HG02840 (cell line): ENCODE results near the gene ANKZF1.
A peak's percentile ranks its signal among the peaks of the same experiment; 100 is the strongest.
"Not testable (repeated sequence)": the region's sequence is repeated elsewhere in the genome, so short reads cannot be mapped to it uniquely, and the experiment has no call there.

Experiments
- ATAC-seq: cut with Tn5 transposase; IDR thresholded peaks from one replicate; pipeline ENCODE4 v1.9.1; 2021; ENCODE audit warnings: mild to moderate bottlenecking, moderate library complexity, moderate number of reproducible peaks; ENCODE audit not compliant: unreplicated experiment, low FRiP score

The ANKZF1 gene, protein sequence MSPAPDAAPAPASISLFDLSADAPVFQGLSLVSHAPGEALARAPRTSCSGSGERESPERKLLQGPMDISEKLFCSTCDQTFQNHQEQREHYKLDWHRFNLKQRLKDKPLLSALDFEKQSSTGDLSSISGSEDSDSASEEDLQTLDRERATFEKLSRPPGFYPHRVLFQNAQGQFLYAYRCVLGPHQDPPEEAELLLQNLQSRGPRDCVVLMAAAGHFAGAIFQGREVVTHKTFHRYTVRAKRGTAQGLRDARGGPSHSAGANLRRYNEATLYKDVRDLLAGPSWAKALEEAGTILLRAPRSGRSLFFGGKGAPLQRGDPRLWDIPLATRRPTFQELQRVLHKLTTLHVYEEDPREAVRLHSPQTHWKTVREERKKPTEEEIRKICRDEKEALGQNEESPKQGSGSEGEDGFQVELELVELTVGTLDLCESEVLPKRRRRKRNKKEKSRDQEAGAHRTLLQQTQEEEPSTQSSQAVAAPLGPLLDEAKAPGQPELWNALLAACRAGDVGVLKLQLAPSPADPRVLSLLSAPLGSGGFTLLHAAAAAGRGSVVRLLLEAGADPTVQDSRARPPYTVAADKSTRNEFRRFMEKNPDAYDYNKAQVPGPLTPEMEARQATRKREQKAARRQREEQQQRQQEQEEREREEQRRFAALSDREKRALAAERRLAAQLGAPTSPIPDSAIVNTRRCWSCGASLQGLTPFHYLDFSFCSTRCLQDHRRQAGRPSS

DNA sequence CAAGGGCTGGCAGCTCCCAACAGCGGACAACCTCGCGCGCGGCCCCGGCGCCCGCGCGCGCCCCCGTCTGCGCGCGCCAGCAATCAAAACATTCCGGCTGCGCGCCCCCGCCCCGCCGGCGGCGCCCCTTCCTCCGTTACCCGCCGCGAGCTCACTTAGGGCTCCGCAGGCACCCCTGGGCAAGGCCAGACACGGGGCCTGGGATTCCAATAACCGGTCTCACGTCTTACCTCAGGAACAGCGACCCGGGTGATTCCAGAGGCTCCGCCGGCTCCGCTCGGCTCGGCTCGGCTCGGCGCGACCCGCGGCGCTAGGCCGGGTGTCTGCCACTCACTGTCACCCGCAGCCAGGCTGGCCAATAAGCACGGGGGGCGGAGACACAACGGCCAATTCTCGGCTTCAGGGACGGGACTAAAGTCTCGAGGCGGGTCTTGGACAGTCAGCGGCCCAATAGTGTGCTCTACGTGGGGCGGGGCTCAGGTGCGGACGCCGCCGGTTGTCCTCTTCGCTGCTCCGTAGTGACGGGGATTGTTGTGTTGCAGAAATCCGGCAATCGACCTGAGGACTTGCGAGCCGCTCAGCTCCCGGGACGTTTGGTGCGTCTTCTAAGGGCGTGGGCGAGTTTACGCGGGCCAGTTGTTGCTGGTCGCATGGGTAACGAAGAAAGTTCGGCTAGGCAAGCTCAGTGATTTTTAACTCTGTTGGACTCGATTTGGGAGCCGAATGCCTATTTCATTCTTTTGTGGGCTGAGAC lies at the start of gene ANKZF1, which contains the start of gene ATG9A:
Gene ANKZF1, plus strand, starts transcription at position 502 of the 754 bp plus-strand sequence. CDS start 452 bp downstream, outside the sequence.
Gene ATG9A, minus strand, starts transcription at position 332 of the 754 bp plus-strand sequence. CDS start 1,612 bp downstream, outside the sequence.
- ATAC-seq = peak; percentile 98

DNA sequence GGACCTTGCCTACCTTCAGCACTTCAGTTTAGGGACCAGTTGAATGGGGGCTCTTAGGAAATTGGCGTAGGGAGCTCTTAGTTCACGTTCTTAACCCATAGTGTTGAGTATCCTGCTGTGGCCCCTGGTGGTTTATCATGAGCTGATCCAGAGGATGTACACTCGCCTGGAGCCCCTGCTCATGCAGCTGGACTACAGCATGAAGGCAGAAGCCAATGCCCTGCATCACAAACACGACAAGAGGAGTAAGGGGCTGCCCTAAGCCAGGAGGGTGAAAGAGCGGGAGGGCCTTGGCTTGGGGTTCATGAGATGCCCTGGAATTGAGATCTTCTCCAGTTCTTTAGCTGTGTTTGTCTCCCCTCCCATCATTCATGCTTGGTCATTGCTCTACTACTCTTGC lies 48.6 kb upstream of the ANKZF1 start:
- ATAC-seq = no peak

DNA sequence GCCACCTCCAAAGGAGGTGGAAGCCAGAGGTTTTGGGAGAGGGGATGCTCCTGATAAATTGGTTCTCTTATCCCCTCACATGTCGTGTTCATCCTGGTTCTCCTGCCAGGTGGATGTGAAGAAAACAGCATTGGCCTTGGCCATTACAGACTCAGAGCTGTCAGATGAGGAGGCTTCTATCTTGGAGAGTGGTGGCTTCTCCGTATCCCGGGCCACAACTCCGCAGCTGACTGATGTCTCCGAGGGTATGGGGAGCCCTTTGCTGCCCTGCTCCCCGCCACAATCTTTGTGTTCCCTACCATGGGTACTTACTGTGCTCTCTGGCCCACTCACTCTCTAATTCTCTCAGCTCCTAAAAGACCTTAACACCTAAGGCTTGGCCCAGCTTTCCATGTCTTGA lies 48.1 kb upstream of the ANKZF1 start:
- ATAC-seq = no peak

DNA sequence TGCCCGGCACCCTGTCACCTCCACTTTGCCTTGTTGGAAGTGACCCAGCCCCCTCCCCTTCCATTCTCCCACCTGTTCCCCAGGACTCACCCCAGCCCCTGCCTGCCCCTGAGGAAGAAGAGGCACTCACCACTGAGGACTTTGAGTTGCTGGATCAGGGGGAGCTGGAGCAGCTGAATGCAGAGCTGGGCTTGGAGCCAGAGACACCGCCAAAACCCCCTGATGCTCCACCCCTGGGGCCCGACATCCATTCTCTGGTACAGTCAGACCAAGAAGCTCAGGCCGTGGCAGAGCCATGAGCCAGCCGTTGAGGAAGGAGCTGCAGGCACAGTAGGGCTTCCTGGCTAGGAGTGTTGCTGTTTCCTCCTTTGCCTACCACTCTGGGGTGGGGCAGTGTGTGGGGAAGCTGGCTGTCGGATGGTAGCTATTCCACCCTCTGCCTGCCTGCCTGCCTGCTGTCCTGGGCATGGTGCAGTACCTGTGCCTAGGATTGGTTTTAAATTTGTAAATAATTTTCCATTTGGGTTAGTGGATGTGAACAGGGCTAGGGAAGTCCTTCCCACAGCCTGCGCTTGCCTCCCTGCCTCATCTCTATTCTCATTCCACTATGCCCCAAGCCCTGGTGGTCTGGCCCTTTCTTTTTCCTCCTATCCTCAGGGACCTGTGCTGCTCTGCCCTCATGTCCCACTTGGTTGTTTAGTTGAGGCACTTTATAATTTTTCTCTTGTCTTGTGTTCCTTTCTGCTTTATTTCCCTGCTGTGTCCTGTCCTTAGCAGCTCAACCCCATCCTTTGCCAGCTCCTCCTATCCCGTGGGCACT lies 47.1 kb upstream of the ANKZF1 start:
- no peak for ATAC-seq

DNA sequence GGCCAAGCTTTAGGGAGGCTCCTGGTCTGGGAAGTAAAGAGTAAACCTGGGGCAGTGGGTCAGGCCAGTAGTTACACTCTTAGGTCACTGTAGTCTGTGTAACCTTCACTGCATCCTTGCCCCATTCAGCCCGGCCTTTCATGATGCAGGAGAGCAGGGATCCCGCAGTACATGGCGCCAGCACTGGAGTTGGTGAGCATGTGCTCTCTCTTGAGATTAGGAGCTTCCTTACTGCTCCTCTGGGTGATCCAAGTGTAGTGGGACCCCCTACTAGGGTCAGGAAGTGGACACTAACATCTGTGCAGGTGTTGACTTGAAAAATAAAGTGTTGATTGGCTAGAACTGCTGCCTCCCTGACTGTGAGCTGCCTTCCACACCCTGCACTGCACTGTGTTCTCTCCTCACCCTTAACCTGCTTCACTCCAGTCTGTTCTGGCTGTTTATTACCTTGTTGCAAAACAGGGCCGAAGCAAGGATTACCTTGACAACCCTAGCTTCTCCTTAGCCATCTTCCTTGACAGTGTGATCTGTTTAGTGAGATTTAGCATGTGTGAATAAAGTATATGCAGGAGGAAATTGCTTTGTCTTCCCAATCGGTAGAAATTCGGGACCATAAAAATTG lies 46.3 kb upstream of the ANKZF1 start:
- ATAC-seq = no peak

DNA sequence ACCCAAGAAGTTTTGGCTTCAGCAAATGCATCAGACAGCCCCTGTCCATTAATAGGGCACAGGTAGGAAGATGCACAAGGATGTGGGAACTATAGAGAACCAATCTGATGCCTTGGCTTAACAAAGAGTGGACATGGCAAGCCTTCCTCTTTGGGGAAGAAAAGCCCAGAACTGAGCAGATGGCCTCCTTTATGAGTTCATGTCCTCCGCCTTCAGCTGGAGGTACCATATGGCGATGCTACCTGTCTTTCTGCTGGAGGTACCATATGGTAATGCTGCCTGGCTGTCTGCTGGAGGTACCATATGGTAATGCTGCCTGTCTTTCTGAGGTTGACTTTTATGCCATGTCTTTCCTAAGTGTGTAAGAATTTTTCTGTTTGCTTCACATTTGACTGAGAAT lies 45.5 kb upstream of the ANKZF1 start:
- ATAC-seq = no peak

DNA sequence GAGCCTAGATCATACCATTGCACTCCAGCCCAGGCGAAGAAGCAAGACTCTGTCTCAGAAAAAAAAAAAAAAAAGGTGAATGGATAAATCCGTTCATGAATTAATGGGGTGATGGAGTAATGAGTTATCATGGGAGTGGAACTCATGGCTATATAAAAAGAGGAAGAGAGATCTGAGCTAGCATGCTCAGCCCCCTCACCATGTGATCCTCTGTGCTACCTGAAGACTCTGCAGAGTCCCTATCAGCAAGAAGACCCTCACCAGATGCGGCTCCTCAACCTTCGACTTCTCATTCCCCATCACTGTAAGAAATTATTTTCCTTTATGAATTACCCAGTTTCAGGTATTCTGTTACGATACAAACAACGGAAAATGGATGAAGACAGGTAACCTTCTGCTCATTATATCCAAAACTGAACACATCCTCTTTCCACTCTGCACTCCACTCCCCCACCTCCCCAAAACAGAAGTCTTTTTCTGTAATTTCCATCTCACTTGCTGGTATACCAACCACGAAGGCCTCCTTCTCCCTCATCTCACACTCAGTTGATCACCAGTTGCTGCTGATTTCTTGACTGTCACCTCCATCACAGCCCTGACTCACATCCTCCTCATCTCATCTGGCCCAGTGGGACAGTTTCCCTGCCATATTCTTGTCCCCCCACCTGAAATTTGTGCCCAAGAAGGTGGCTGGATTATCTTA lies 42.7 kb upstream of the ANKZF1 start:
- no peak for ATAC-seq

DNA sequence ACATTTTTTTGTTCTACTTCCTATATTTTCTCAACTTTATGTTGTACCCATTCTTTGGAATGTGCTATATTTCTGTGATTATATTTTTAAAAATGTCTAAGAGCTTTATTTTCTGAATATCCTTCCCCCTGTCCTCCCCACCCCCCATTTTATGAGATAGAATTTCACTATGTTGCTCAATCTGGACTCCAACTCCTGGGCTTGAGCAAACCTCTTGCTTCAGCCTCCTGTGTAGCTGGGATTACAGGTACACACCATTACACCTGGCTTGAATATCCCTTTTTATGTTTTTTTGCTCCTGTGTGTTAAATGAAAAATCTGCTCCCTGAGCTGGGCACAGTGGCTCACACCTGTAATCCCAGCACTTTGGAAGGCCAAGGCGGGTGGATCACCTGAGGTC lies 32.2 kb upstream of the ANKZF1 start:
- no peak for ATAC-seq

DNA sequence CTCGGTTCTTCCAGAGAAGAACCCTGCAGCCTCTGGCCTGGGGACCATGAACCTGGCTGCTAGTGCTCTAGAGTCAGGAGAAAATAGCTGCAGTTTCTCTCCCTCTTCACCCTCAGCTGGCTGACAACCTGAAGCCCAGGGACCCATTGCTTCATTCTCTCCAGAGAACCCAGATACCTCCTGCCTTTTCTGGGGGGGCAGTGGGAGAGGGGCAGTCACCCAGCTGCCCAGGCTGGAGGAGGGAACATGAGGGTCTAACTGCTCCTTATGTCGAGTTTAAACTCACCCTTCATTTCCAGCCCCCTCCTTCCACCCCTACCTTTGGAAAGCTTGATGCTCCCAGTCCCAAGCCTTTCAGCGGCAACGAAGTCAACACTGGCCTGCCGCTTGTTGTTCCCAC lies 30.6 kb upstream of the ANKZF1 start:
- no peak for ATAC-seq

DNA sequence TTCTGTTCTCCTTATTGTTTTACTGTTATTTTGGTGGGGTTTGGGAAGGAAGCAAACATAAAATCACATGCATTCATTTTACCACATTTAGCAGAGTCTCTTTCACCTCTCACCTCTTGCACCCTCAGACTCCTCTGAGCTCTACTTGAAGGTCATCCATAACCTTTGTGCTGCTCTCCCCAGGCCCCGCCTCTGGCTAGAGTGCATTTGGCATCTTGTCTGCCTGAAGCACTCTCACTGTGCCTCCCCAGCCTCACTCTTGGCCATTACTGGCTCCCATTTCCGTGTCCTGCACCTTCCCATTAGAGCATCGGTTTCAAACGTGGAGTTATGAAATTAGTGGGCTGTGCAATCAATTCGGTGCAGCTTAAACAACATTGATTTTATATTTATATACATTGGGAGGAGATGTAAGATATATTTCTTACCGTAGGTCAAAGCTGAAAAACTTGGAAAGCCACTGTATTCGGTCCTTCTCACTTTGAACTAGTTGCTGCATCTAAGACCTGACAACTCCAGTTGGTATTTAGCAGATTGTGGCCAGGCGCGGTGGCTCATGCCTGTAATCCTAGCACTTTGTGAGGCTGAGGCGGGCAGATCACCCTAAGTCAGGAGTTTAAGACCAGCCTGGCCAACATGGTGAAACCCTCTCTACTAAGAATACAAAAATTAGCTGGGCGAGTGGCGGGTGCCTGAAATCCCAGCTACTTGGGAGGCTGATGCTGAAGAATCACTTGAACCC lies 30.0 kb upstream of the ANKZF1 start:
- no peak for ATAC-seq

DNA sequence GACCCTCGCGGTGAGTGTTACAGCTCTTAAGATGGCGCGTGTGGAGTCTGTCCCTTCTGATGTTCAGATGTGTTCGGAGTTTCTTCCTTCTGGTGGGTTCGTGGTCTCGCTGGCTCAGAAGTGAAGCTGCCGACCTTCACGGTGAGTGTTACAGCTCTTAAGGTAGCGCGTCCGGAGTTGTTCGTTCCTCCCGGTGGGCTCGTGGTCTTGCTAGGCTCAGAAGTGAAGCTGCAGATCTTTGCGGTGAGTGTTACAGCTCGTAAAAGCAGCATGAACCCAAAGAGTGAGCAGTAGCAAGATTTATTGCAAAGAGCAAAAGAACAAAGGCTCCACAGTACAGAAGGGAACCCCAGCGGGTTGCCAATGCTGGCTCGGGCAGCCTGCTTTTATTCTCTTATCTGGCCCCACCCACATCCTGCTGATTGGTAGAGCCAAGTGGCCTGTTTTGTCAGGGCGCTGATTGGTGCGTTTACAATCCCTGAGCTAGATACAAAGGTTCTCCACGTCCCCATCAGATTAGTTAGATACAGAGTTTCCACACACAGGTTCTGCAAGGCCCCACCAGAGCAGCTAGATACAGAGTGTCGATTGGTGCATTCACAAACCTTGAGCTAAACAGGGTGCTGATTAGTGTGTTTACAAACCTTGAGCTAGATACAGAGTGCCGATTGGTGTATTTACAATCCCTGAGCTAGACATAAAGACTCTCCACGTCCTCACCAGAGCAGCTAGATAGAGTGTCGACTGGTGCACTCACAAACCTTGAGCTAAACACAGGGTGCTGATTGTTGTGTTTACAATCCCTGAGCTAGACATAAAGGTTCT lies 28.9 kb upstream of the ANKZF1 start:
- not testable (repeated sequence) for ATAC-seq

DNA sequence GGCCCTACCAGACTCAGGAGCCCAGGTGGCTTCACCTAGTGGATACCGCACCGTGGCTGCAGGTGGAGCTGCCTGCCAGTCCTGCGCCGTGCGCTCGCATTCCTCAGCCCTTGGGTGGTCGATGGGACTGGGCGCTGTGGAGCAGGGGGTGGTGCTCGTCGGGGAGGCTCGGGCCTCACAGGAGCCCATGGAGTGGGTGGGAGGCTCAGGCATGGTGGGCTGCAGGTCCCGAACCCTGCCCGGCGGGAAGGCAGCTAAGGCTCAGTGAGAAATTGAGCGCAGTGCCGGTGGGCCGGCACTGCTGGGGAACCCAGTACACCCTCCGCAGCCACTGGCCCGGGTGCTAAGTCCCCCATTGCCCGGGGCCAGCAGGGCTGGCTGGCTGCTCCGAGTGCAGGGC lies 28.3 kb upstream of the ANKZF1 start:
- not testable (repeated sequence) for ATAC-seq

DNA sequence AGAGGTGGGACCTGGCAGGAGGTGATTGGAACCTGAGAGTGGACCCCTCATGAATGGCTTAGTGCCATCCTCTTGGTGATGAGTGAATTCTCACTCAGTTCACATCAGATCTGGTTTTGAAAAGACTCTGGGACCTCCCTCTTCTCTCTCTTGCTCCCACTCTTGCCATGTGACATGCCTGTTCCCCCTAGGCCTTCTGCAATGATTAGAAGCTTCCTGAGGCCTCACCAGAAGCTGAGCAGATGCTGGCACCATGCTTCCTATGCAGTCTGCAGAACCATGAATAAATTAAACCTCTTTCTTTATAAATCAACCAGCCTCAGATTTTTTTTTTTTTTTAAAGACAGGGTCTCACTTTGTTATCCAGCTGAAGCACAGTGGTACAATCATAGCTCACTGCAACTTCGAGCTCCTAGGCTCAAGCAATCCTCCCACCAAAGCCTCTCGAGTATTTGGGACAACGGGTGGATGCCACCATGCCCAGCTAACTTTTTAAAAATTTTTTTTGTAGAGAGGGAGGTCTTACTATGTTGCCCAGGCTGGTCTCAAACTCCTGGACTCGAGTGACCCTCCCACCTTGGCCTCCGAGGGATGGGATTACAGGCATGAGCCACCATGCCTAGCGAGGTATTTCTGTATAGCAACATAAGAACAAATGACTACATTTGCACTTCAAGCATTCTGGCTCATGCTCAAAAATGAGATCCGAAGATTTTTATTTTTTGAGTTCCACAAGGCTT lies 25.0 kb upstream of the ANKZF1 start:
- ATAC-seq = no peak

DNA sequence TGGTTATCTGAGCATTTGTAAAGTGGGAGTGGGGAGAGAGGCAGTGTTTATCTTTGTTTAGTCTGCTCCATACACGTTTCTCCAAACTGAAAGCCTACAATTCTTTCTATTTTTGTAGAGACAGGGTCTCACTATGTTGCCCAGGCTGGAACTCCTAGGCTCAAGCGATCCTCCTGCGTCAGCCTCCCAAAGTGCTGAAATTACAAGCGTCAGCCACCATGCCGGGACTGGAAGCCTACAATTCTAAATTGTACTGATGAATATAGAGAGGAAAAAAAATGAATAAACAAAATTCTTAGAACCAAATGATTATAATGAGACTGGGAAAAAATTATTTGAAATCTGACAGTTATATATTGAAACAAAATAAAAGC lies 24.5 kb upstream of the ANKZF1 start:
- ATAC-seq = no peak

DNA sequence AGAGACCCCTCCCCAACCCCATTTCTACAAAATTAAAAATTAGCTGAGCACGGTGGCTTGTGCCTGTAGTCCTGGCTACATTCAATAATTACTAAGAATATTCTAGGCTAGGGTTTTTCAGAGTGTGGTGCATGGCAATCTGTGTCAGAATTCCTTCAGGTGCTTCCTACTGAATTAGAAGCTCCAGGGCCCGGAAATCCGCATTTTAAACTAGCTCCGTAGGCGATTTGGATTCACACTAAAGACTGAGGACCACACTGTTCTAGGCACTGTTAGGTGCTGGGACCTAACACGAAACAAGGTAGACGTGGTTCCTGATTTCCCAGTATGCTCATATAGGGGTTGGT lies 23.7 kb upstream of the ANKZF1 start:
- ATAC-seq = no peak

DNA sequence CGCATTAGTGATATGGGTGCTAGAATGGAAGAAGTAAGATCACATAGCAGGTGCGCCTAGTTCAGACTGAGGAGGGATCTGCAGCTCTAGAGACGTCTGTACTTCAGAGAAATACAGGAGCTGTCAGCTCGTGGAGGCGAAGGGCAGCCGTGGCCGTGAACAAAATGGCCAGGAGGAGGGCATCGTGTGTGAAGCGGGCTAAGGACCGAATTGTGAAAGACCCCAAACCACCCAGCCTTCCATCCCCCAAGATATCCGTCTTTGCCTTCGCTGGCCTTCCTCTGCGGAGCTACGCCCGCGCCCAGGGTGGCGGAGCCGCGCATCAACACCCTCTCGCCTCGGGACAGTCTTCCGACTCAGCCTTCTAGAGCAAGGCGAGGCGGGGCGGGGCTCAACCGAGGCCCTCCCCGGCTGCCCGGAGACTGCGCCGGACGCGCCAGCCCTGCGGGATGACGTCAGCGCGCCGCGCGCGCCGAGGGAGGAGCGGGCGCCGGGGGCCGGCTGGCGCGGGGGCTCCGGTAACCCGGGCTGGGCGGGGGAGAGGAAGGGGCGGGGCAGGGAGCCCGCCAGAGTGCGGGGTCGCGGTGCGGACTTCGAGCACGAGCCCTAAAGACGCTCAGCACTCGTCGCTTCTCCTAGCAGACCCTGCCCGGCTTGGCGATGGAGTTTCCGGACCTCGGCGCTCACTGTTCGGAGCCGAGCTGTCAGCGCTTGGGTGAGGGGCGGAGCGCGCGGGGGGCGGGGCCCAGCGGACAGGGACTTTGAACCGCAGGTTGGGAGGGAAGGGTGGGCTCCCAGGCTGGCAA lies 23.1 kb upstream of the ANKZF1 start, which contains the start of gene ZFAND2B:
Gene ZFAND2B, plus strand, starts transcription at position 455 of the 806 bp plus-strand sequence. Its CDS starts 206 bp downstream, at position 661.
- peak; percentile 93 for ATAC-seq
